Activated CD4-positive, alpha-beta memory T cell treated with anti-CD3 and anti-CD28 coated beads, Interleukin-2, amount 10 ng/mL, durations not matched to agents 7 days and 5 days (primary cell): ENCODE measurements around the gene TMEM81. TPM values are rescaled to one million over a fixed set of nuclear protein-coding genes. Genes with fewer than 3 reads are reported as not detected.

Source experiments
- CTCF ChIA-PET: fragments of 350-600 bp; sonication (Branson Sonifier 250); formaldehyde crosslinking; loops from one replicate; lab custom pipeline; 2021; ENCODE audit warnings: antibody characterized with exemption, inconsistent platforms; lab: Charles Lee
- POLR2A ChIA-PET: fragments of 350-600 bp; sonication (Branson Sonifier 250); formaldehyde crosslinking; loops from one replicate; lab custom pipeline; 2021; ENCODE audit warnings: antibody characterized with exemption; lab: Charles Lee
- DNase-seq: peaks from one replicate; pipeline ENCODE4 v3.0.0-alpha.2; 2020
- H3K27ac Mint-ChIP-seq: one replicate; pipeline ENCODE4 v1.8.0; 2021; ENCODE audit warnings: mild to moderate bottlenecking, mixed read lengths
- H3K27me3 Mint-ChIP-seq: one replicate; pipeline ENCODE4 v1.8.0; 2021; ENCODE audit warnings: mixed read lengths
- H3K36me3 Mint-ChIP-seq: one replicate; pipeline ENCODE4 v1.8.0; 2021; ENCODE audit warnings: low read depth, mixed read lengths
- H3K4me1 Mint-ChIP-seq: one replicate; pipeline ENCODE4 v1.8.0; 2021; ENCODE audit warnings: mixed read lengths
- H3K4me3 Mint-ChIP-seq: one replicate; pipeline ENCODE4 v1.8.0; 2021; ENCODE audit warnings: mild to moderate bottlenecking, mixed read lengths
- H3K9me3 Mint-ChIP-seq: one replicate; pipeline ENCODE4 v1.8.0; 2021; ENCODE audit warnings: mixed read lengths
- total RNA-seq, 2 experiments: library from RNA; stranded (reverse); gene quantifications; one replicate each; pipeline ENCODE4 v1.2.3, GENCODE V29; 2021

TMEM81 gene
- total RNA-seq, 2 experiments from 2014 or later = 2.6 to 2.7 TPM

DNA sequence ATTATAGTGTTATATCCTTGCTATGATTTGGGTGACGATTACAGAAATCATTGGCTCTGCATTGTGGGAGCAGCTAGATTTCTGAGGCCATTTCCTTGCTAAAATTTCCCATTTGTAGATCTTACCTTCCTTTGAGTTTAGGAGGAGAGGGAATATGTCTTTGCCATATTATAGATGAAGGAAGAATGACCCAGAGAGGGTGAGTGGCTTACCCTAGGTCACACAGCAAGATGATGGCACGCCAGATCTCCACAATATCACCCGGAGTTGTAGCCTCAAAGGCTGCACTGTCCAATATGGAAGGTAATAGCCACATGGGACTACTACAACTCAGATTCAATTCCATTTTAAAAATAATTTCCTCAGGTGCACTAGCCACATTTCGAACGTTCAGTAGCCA, 31.0 kb downstream of the TMEM81 start:
- Mint-ChIP-seq H3K27ac (no peak overlapping the region), H3K4me3 (no peak overlapping the region), H3K4me1 (no peaks in the 10 kb centered on the region), H3K9me3 (no peaks in the 10 kb centered on the region), H3K36me3 (no peaks in the 10 kb centered on the region), H3K27me3 (no peaks in the 10 kb centered on the region)
- CTCF ChIA-PET = interaction anchor here (1.4 to 1.6 kb wide), 2 partner anchors 8 to 9 kb away, joined by 4 to 16 read pairs; no protein-coding TSS in a partner anchor
- POLR2A ChIA-PET = no interaction called here
- DNase-seq = no peak

DNA sequence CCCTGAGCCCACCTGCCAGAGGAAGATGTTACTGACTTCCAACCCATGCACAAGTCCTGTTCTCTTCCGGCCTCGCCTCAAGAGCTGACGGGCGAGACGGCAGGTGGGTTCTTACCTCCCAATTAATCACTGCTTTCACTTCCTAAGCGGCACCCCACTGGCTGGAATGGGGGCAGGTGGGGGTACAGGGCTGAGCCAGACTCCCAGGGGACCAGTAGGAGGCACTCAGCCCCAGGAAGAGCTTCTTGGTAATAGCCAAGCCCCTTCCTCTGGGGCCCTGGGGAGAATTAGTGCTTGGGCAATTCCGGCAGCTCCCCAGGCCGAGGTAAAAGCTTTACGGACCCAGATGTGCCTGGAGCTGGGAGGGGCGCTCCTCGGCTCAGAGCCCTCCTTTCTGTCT, 31.6 kb downstream of the TMEM81 start:
- ChIA-PET CTCF (interaction anchor here (1.1 to 1.6 kb wide), 3 partner anchors 9 to 14 kb away, joined by 3 to 16 read pairs (median 4); no protein-coding TSS in a partner anchor), POLR2A (no interaction called here)
- Mint-ChIP-seq H3K27ac (no peak overlapping the region), H3K4me1 (no peaks in the 10 kb centered on the region), H3K4me3 (no peak overlapping the region), H3K27me3 (no peaks in the 10 kb centered on the region), H3K9me3 (no peaks in the 10 kb centered on the region), H3K36me3 (no peaks in the 10 kb centered on the region)
- no peak for DNase-seq

DNA sequence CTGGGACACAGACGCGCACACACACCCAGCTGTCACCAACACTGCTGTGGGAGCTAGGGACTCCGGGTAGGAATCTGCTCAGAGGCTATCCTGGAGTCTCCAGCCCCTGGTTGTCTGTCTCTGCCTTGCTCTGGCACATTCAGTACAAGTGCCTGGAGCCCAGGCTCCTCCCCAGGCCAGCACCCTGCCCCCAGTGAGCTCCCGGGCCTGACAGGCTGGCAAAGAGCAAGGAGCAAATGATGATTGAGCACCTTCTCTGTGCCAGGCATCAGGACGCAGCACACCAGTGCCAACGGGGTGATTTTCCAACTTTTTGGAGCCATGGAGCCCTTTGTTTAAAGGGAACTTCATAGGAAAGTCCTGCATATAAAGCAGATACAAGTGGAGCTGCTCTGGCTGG, 34.8 kb downstream of the TMEM81 start:
- POLR2A ChIA-PET = no interaction called here
- CTCF ChIA-PET = interaction anchor here (2.7 kb wide), 1 partner anchor 12 kb away, joined by 14 read pairs; no protein-coding TSS in a partner anchor
- H3K4me3 Mint-ChIP-seq = no peak overlapping the region
- no peak for DNase-seq
- H3K9me3 Mint-ChIP-seq = no peaks in the 10 kb centered on the region
- H3K27ac Mint-ChIP-seq = no peak overlapping the region
- no peaks in the 10 kb centered on the region for H3K4me1 Mint-ChIP-seq
- H3K27me3 Mint-ChIP-seq = peaks cover 20% of the 10 kb centered on the region
- no peaks in the 10 kb centered on the region for H3K36me3 Mint-ChIP-seq

DNA sequence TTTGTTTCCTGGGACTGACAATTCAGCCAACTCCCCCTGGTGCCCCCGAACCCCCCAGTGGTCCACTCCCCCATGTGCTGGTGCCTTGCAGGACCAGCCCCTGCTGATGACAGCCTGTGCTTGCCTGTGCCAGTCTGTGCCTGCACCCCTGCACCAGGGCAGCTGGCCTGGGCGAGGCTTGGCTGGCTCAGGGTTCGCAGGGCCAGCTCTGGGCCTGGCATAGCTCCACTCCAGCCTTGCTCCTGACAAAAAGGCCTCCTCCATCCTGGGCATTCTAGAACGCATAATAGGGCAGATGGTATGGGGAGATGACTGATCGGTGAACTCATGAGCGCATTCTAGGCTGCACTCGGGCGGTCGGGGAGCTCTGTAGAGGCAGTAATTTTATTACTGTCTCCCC, 35.9 kb downstream of the TMEM81 start:
- Mint-ChIP-seq H3K4me1 (no peaks in the 10 kb centered on the region), H3K4me3 (no peak overlapping the region)
- CTCF ChIA-PET = interaction anchor here (0.6 to 2.7 kb wide), 2 partner anchors 13 to 540 kb away, joined by 3 to 14 read pairs; no protein-coding TSS in a partner anchor

DNA sequence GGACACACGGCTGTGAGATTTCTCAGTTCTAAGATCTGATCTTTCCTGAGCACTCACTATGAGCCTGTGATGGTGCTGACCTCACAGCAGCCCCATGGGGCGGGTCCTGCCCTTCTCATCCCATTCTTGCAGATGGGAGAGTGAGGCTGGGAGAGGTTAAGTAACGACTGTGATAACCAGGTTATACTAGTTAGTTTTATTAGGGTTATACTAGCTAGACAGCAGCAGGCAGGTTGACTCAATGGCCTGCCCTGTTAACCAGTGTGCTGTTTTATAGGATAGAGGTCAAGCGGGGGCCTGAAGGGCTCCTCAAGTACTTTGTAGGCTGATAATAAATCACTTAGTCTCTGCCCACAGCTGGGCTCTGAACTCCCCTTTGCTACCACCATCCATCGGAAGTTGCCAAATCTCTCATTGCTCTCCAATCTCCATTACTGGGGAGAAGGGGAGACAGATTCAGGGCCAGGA, 36.5 kb downstream of the TMEM81 start:
- ChIA-PET CTCF (interaction anchor here (0.6 to 2.7 kb wide), 2 partner anchors 14 to 541 kb away, joined by 3 to 14 read pairs; no protein-coding TSS in a partner anchor), POLR2A (no interaction called here)
- no peaks in the 10 kb centered on the region for H3K9me3 Mint-ChIP-seq
- H3K4me3 Mint-ChIP-seq = no peak overlapping the region
- no peak for DNase-seq
- no peak overlapping the region for H3K27ac Mint-ChIP-seq
- peaks cover 29% of the 10 kb centered on the region for H3K27me3 Mint-ChIP-seq
- H3K4me1 Mint-ChIP-seq = no peaks in the 10 kb centered on the region
- no peaks in the 10 kb centered on the region for H3K36me3 Mint-ChIP-seq

More for the DNA sequence above, 35.9 kb downstream of the TMEM81 start:
- H3K27ac Mint-ChIP-seq = no peak overlapping the region
- H3K27me3 Mint-ChIP-seq = peaks cover 27% of the 10 kb centered on the region
- no peak for DNase-seq
- no peaks in the 10 kb centered on the region for H3K36me3 Mint-ChIP-seq
- POLR2A ChIA-PET = no interaction called here
- H3K9me3 Mint-ChIP-seq = no peaks in the 10 kb centered on the region

DNA sequence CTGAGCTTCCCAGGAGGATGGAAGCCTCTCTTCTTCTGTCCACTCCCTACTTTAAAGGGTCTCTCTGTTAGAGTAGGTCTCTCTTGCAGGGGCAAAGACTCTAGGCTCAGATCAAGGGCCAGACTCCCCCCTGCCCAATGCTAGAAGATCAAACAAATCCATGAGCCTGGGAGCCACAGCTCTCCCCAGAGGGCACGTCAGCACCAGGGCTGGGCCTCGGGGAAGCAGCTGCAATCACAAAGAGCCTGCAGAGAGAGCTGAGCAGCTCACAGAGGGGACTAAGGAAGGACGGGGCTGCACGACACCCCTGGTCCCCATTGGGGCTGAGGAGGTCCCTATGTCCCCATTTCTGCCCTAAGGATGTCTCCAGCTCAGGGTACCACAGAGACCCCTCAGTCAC, 37.4 kb downstream of the TMEM81 start:
- no peaks in the 10 kb centered on the region for H3K9me3 Mint-ChIP-seq
- no peak overlapping the region for H3K4me3 Mint-ChIP-seq
- no peaks in the 10 kb centered on the region for H3K4me1 Mint-ChIP-seq
- CTCF ChIA-PET = interaction anchor here (1.0 to 1.1 kb wide), 2 partner anchors 15 to 58 kb away, joined by 3 to 4 read pairs; no protein-coding TSS in a partner anchor
- POLR2A ChIA-PET = no interaction called here
- no peak for DNase-seq
- H3K27me3 Mint-ChIP-seq = peaks cover 38% of the 10 kb centered on the region
- H3K27ac Mint-ChIP-seq = no peak overlapping the region
- no peaks in the 10 kb centered on the region for H3K36me3 Mint-ChIP-seq

DNA sequence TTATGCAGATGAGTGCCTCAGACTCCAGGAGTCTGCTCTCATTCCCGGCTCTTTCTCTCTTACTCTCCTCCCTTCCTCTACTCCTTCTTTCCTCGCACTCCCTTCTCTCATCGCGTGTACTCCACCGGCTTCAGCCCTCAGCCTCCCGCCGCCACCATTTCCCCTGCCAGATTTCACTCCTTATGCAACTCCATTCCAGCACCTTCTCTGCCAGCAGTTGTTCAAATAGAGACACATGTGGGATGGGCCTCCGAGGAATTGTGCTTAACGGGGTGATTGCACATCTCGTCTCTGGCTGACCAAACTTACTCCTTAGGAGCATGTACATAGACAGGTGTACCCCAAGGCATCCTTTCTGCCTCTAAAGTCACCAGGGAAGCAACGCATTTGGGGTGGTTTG, 39.1 kb downstream of the TMEM81 start:
- ChIA-PET CTCF (no interaction called here), POLR2A (no interaction called here)
- no peak for DNase-seq
- Mint-ChIP-seq H3K27me3 (peaks cover 50% of the 10 kb centered on the region), H3K36me3 (no peaks in the 10 kb centered on the region), H3K27ac (no peak overlapping the region), H3K9me3 (no peaks in the 10 kb centered on the region), H3K4me3 (no peak overlapping the region), H3K4me1 (no peaks in the 10 kb centered on the region)

DNA sequence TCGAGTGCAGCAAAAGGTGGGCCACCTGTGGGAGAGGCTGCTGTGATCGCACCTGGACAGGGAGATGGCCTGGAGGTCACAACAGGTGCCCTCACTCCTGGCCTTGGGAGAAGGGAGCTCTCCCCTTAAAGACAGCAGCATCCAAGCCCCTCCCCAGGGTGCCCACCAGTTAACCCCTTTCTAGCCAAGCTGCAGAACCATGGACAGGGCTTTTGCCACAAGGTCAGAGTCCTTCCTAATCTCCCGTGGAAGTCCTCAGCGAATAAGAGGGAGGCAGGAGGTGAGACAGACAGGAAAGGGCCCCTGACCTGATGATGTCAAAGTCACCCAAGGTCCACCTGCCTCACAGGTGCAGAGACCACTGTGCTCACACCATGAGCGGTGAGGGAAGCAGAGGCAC, 39.5 kb downstream of the TMEM81 start:
- ChIA-PET CTCF (no interaction called here), POLR2A (no interaction called here)
- H3K9me3 Mint-ChIP-seq = no peaks in the 10 kb centered on the region
- no peaks in the 10 kb centered on the region for H3K4me1 Mint-ChIP-seq
- H3K27me3 Mint-ChIP-seq = peaks cover 51% of the 10 kb centered on the region
- H3K27ac Mint-ChIP-seq = no peak overlapping the region
- H3K36me3 Mint-ChIP-seq = no peaks in the 10 kb centered on the region
- H3K4me3 Mint-ChIP-seq = no peak overlapping the region
- DNase-seq = no peak

DNA sequence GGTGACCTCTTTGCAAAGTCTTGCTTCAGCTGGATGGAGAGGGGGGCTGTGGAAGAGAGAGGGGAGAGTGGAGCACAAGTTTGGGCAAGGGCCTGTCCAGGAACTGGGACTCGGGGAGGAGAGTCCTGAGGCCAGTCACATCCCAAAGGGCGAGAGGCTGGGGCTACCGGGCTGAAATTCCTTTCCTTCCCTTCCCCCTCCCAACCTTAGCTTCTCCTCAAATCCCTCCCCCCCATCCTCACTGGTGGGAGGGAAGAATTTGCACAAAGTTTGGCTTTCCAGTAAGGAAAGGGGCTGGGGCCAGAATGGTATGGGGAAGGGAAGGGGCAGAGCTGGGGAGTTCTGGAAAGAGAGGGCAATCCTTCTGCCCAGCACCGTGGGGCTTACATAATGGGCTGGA, 40.4 kb downstream of the TMEM81 start:
- Mint-ChIP-seq H3K9me3 (no peaks in the 10 kb centered on the region), H3K36me3 (no peaks in the 10 kb centered on the region), H3K27me3 (peaks cover 51% of the 10 kb centered on the region), H3K27ac (no peak overlapping the region), H3K4me3 (no peak overlapping the region), H3K4me1 (no peaks in the 10 kb centered on the region)
- POLR2A ChIA-PET = no interaction called here
- DNase-seq = no peak
- CTCF ChIA-PET = no interaction called here

DNA sequence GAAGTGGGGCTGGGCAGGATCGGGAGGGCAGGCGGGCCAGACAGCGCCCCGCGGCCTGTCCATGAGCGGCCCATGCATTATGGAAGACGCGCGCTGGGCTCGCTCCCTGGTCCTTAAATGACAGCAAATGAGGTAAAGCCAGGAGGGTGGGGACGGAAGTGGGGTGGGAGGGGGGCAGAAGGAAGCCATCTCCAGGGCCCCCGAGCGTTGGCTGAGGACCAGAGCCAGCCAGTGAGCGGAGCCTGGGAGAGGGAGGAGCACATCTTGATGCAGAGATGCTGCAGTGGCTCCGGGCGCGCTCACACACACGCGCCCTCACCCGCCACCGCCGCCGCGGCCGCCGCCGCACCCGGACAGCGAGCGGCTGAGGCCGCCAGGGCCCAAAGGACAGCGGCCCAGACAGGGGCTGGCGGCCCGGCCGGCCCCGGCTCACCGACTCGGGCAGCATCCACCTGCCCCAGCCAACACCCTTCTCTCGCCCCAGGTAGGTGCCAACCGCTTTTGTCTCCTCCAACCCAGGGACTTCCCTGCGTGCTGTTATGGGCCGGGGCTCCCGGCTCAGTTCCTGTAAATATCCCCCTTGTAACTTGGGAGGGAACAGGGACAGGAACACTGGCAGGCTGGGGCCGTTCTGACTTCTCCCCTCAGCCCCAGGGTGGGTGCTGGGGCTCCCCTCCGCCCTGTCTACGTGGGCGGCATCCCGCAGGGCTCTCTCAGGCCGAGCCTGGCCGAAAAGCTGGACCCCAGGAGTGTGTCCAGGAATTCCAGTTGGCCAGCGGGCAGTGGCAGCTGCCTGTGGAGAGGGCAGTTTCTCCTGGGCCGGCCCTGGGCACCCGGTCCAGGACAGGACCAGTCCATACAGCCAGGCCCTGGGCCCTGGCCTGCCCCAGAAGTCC, 41.1 kb downstream of the TMEM81 start, which contains the start of gene CNTN2:
Gene CNTN2, plus strand, starts transcription at position 302 of the 896 bp plus-strand sequence. CDS start 9,974 bp downstream, outside the sequence.
- CTCF ChIA-PET = no interaction called here
- POLR2A ChIA-PET = no interaction called here
- no peak for DNase-seq
- Mint-ChIP-seq H3K4me1 (no peaks in the 10 kb centered on the region), H3K9me3 (no peaks in the 10 kb centered on the region), H3K27me3 (peaks cover 51% of the 10 kb centered on the region), H3K27ac (no peak within 1 kb of the TSS), H3K36me3 (no peaks in the 10 kb centered on the region), H3K4me3 (no peak within 1 kb of the TSS)

DNA sequence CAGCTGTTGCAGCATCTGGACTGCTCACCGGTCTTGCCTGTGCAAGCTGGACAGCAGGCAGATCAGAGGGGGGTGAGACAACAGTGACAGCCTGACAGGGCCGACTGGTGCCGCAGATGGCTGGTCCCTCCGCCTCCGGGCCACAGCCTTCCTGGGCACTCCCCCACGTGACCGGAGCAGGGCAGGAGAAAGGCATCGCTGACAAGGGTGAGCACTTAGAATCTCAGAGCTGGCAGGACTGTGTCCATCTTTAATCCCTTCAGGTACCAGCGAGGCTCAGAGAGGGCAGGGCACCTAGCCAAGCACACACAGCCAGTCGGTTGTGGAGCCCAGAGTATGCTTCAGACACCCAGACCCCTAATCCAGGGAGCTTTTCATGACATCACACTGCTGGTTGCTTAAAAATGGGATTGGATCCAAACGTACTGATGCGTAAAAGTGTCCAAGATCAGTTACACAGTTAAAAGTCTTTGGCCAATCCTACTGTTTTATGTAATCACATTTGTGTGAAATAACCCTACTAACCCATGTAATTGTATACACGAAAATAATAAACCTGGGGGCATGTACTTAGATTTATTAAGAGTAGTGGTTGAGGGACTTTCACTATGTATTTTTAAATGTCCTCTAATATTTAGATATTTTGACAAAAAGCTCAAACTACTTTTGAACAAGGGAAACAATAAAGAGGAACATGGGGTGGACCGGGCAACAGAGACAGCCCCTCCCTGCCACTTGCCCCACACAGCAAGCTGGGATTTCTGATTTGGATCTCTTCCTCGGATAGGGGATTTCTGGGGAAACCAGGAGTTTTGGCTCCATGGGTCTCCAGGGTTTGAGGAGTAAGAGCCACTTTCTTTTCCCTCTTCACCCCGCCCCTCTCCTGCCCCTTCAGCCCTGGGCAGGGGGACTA, 42.0 kb downstream of the TMEM81 start:
- Mint-ChIP-seq H3K27ac (no peak overlapping the region), H3K4me3 (no peak overlapping the region), H3K27me3 (peaks cover 51% of the 10 kb centered on the region), H3K4me1 (no peaks in the 10 kb centered on the region), H3K36me3 (no peaks in the 10 kb centered on the region), H3K9me3 (no peaks in the 10 kb centered on the region)
- no peak for DNase-seq
- CTCF ChIA-PET = interaction anchor here (0.7 kb wide), 1 partner anchor 18 kb away, joined by 3 read pairs; no protein-coding TSS in a partner anchor
- POLR2A ChIA-PET = no interaction called here

DNA sequence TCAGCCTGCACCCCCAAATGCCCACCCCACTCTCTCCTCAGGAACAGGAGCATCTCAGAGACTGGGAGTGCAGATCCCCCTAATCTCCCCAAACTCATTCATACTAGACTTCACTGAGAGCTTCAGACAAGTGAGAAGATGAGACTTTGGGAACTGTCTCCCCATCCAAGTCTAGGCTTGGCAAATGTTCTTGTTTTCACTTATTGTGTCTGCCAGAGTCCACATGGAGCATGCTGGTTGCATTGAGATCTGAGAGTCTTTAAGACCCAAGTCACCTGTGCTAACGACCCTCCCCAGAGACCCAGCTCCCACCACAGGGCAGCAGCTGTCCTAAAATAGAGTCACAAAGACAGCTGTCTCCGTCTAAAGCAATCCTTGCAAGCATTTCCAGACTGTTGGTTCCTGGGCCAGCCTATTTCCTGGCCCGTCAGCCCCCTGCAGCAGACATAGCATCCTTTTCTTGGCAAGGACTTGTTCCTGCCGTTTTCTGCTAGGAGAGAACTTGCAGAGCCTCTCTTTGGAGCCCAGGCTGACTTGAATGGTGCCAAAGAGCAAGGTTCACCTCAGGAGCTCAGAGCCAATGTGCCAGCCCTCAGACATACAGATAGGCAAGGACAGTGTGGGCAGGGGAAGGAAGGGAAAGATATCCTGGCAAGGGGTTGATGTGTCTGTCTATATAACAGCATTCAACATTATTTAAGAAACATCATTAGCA, 43.1 kb downstream of the TMEM81 start:
- CTCF ChIA-PET = interaction anchor here (3.8 kb wide), 1 partner anchor 20 kb away, joined by 19 read pairs; no protein-coding TSS in a partner anchor
- Mint-ChIP-seq H3K9me3 (no peaks in the 10 kb centered on the region), H3K27me3 (peaks cover 47% of the 10 kb centered on the region), H3K27ac (no peak overlapping the region), H3K4me1 (no peaks in the 10 kb centered on the region), H3K36me3 (no peaks in the 10 kb centered on the region), H3K4me3 (no peak overlapping the region)
- POLR2A ChIA-PET = no interaction called here
- no peak for DNase-seq
